Naive thymus-derived CD4-positive, alpha-beta T cell (primary cell): ENCODE results near the gene AK8. TPM values are rescaled to one million over a fixed set of nuclear protein-coding genes. Genes with fewer than 3 reads are reported as not detected.

Experiments used
- ATAC-seq: fragments of 150-1000 bp; cut with Tn5 transposase; 2 replicates; pipeline ENCODE4 v1.10.0; 2021; ENCODE audit warnings: mild to moderate bottlenecking, moderate library complexity
- CTCF ChIA-PET: fragments of 350-600 bp; sonication (Branson Sonifier 250); formaldehyde crosslinking; loops from one replicate; lab custom pipeline; 2021; ENCODE audit warnings: antibody characterized with exemption; lab: Charles Lee
- POLR2A ChIA-PET: fragments of 350-600 bp; sonication (Branson Sonifier 250); formaldehyde crosslinking; loops from one replicate; lab custom pipeline; 2021; ENCODE audit warnings: antibody characterized with exemption, inconsistent platforms; lab: Charles Lee
- DNase-seq, 9 donors: peaks; one replicate each; pipeline versions ENCODE4 v3.0.0 to v3.0.0-alpha.2; 2020 to 2022; ENCODE audit warnings: mixed read lengths in 1 of 9
- H3K27ac ChIP-seq: one replicate; pipeline ENCODE4 v1.7.0; 2013; ENCODE audit warnings: mild to moderate bottlenecking, low read depth, low read length, moderate library complexity
- H3K27me3 ChIP-seq, 2 donors: one replicate each; pipeline ENCODE4 v1.7.0; 2013; ENCODE audit warnings: low read length in 2 of 2, mild to moderate bottlenecking in 2 of 2, moderate library complexity in 2 of 2; ENCODE audit not compliant: control insufficient read depth in 2 of 2, insufficient read depth in 2 of 2
- H3K36me3 ChIP-seq, 3 experiments: 1 replicate in 2 of 3; 2 replicates in 1 of 3; pipeline ENCODE4 v1.7.0; 2013; ENCODE audit warnings: low read length in 3 of 3, mild to moderate bottlenecking in 3 of 3, moderate library complexity in 1 of 3; ENCODE audit not compliant: insufficient read depth in 3 of 3, control insufficient read depth in 2 of 3
- H3K4me1 ChIP-seq, 2 donors: one replicate each; pipeline ENCODE4 v1.7.0; 2013; ENCODE audit warnings: low read length in 2 of 2, mild to moderate bottlenecking in 2 of 2, moderate library complexity in 1 of 2; ENCODE audit not compliant: control insufficient read depth in 2 of 2, insufficient read depth in 2 of 2
- H3K4me3 ChIP-seq: 2 replicates; pipeline ENCODE4 v1.7.0; 2013; ENCODE audit warnings: mild to moderate bottlenecking, low read length
- H3K9me3 ChIP-seq, 3 experiments: 1 replicate in 2 of 3; 2 replicates in 1 of 3; pipeline ENCODE4 v1.7.0; 2013; ENCODE audit warnings: low read length in 3 of 3; ENCODE audit not compliant: control insufficient read depth in 2 of 3
- H3K27ac Mint-ChIP-seq, 9 donors: one replicate each; pipeline ENCODE4 v1.8.0; 2020 to 2022; ENCODE audit warnings: mixed read lengths in 9 of 9, mild to moderate bottlenecking in 8 of 9, moderate library complexity in 5 of 9, inconsistent platforms in 2 of 9
- H3K27me3 Mint-ChIP-seq, 5 donors: one replicate each; pipeline ENCODE4 v1.8.0; 2021 to 2022; ENCODE audit warnings: mixed read lengths in 5 of 5, mild to moderate bottlenecking in 1 of 5
- H3K36me3 Mint-ChIP-seq, 5 donors: one replicate each; pipeline ENCODE4 v1.8.0; 2020 to 2022; ENCODE audit warnings: mixed read lengths in 5 of 5, mild to moderate bottlenecking in 3 of 5, inconsistent platforms in 1 of 5
- H3K4me1 Mint-ChIP-seq, 7 donors: one replicate each; pipeline ENCODE4 v1.8.0; 2020 to 2022; ENCODE audit warnings: mixed read lengths in 7 of 7, mild to moderate bottlenecking in 3 of 7, inconsistent platforms in 1 of 7
- H3K4me3 Mint-ChIP-seq, 10 donors: one replicate each; pipeline ENCODE4 v1.8.0; 2020 to 2022; ENCODE audit warnings: mild to moderate bottlenecking in 10 of 10, mixed read lengths in 10 of 10, moderate library complexity in 6 of 10, inconsistent platforms in 2 of 10
- H3K9me3 Mint-ChIP-seq, 11 donors: one replicate each; pipeline ENCODE4 v1.8.0; 2020 to 2022; ENCODE audit warnings: mixed read lengths in 11 of 11, mild to moderate bottlenecking in 4 of 11, inconsistent platforms in 1 of 11, moderate library complexity in 1 of 11
- intact Hi-C, 2 donors: fragments of 100-400 bp; cut with micrococcal nuclease; formaldehyde crosslinking; loops; one replicate each; pipeline ENCODE4 v1.15.1; 2023
- polyA plus RNA-seq, 2 donors: library from polyadenylated mRNA; unstranded; fragments of 300-500 nt; fragmentation: Illumina TruSeq; gene quantifications; one replicate each; pipeline ENCODE4 v1.2.3, GENCODE V29; 2021
- total RNA-seq, 6 experiments: library from RNA in 5 of 6; stranded (reverse) in 5 of 6; gene quantifications; 1 replicate in 5 of 6; 2 replicates in 1 of 6; pipeline ENCODE4 v1.2.3 and lab custom pipeline; 2021 to 2026

The AK8 gene
- total and polyA plus RNA-seq, 7 experiments from 2014 or later = 0.10 to 0.20 (median 0.12) TPM; not detected in 4

DNA sequence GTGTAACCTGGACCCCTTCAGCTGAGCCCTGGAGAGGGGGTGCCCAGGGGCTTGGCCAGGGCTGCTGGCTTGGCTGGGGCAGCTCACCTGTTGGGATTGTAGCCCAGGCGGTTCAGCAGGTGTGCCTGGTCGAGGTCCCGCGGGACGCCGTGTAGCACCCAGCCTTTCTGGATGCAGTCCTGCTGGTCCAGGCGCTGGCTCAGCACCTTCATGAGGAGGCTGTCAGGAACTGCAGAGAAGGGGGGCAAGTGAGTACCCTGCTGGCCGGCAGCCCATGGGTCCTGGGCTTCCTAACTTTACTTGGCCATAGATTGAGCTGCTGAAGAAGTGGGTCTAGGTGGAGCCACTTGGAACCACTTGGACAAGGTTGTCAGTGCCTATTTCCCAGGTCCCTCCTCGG lies 85.5 kb downstream of the AK8 start:
- no peak for ATAC-seq
- ChIA-PET POLR2A (no interaction called here), CTCF (no interaction called here)
- Mint-ChIP-seq H3K9me3 (peaks cover 0 to 13% (median 4%) of the 10 kb centered on the region in 11 donors), H3K27me3 (peaks cover 13 to 32% (median 21%) of the 10 kb centered on the region in 5 donors), H3K27ac (no peak overlapping the region), H3K4me3 (no peak overlapping the region), H3K36me3 (peaks cover 0 to 8% (median 0%) of the 10 kb centered on the region in 5 donors), H3K4me1 (peaks cover 0 to 4% (median 0%) of the 10 kb centered on the region in 7 donors)
- no peaks in the 10 kb centered on the region for H3K36me3 ChIP-seq
- intact Hi-C loops = no loop called here
- H3K27ac ChIP-seq = no peak overlapping the region
- no peak overlapping the region for H3K4me3 ChIP-seq
- H3K9me3 ChIP-seq = no peaks in the 10 kb centered on the region
- H3K27me3 ChIP-seq = no peaks in the 10 kb centered on the region
- DNase-seq = no peak
- no peaks in the 10 kb centered on the region for H3K4me1 ChIP-seq

DNA sequence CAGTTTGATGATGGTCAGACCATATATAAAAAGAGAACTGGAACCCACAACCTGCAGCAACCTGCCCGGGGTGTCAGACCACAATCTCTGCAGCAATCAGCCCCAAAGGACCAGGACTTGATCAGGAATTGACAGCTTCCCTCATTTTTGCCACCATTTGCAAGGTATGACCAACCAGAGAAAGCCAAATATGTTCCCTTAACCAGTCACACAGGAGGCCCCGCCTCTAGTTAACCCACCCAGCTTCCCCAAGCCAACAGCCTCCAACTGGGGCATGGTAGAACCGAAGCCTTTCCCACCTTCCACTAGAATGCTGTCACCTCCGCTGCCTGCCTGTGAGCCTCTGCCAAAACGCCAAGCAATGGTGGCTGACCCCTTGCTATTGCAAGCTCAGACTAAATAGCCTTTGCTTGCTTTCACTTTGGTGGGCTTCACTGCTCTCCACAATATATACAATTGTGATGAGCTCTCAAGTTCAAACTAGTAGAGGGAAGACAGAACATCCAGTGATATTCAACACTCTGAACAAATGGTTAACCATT lies 86.3 kb downstream of the AK8 start:
- Histone ChIP-seq H3K9me3 (no peaks in the 10 kb centered on the region), H3K27me3 (no peaks in the 10 kb centered on the region), H3K36me3 (no peaks in the 10 kb centered on the region), H3K27ac (no peak overlapping the region), H3K4me1 (no peaks in the 10 kb centered on the region), H3K4me3 (no peak overlapping the region)
- DNase-seq (no peak), ATAC-seq (no peak)
- H3K4me3 Mint-ChIP-seq = no peak overlapping the region
- H3K27me3 Mint-ChIP-seq = peaks cover 13 to 39% (median 18%) of the 10 kb centered on the region in 5 donors
- ChIA-PET CTCF (no interaction called here), POLR2A (interaction anchor here (0.5 kb wide), 1 partner anchor 10 kb away, joined by 3 read pairs; no protein-coding TSS in a partner anchor)
- intact Hi-C loops = no loop called here
- H3K36me3 Mint-ChIP-seq = peaks cover 0 to 8% (median 0%) of the 10 kb centered on the region in 5 donors
- peaks cover 0 to 7% (median 0%) of the 10 kb centered on the region in 7 donors for H3K4me1 Mint-ChIP-seq
- H3K9me3 Mint-ChIP-seq = peaks cover 0 to 16% (median 5%) of the 10 kb centered on the region in 11 donors
- no peak overlapping the region for H3K27ac Mint-ChIP-seq

DNA sequence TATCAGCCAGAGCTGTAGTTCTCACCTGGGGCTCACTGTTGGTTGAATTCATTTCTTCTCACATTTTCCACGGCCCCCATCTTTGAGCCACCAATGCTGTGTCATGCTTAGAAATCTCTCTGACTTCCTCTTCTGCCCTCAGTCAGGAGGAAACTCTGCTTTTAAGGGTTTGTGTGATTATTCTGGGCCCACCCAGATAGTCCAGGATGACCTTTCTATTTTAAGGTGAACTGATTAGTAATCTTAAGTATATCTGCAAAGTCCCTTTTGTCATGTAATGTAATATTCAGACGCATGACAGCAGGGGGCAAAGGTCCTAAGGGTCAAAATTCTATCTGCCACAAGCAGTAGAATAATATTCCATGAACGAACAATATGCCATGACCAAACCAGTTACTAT lies 88.4 kb downstream of the AK8 start:
- peaks cover 0 to 7% (median 0%) of the 10 kb centered on the region in 7 donors for H3K4me1 Mint-ChIP-seq
- no peak overlapping the region for H3K27ac ChIP-seq
- peaks cover 11 to 43% (median 20%) of the 10 kb centered on the region in 5 donors for H3K27me3 Mint-ChIP-seq
- H3K4me3 ChIP-seq = no peak overlapping the region
- no peaks in the 10 kb centered on the region for H3K9me3 ChIP-seq
- H3K36me3 ChIP-seq = no peaks in the 10 kb centered on the region
- H3K4me1 ChIP-seq = no peaks in the 10 kb centered on the region
- ChIA-PET CTCF (no interaction called here), POLR2A (no interaction called here)
- H3K27me3 ChIP-seq = no peaks in the 10 kb centered on the region
- no peak for ATAC-seq
- no peak overlapping the region for H3K4me3 Mint-ChIP-seq
- H3K27ac Mint-ChIP-seq = no peak overlapping the region
- intact Hi-C loops = no loop called here
- peaks cover 0 to 16% (median 5%) of the 10 kb centered on the region in 11 donors for H3K9me3 Mint-ChIP-seq
- no peak for DNase-seq
- peaks cover 0 to 8% (median 0%) of the 10 kb centered on the region in 5 donors for H3K36me3 Mint-ChIP-seq

DNA sequence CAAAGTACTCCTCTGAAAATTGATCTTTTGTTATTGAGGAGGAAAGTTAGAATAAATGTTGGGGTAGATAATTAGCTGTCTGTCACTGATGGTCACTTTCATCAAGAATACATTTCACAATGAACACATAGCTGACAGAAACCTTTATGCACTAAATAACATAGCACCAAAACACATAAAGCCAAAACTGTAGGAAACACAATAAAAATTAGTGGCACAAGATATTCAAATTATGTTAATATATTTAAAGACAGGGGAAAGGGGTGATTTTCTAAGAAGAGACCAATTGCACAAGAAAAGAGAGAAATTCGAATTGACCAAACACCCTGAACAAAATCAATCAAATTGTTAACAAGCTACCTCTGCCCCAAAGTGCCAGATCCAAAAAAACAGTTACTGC lies 89.7 kb downstream of the AK8 start:
- H3K4me3 ChIP-seq = no peak overlapping the region
- no peak for ATAC-seq
- POLR2A ChIA-PET = no interaction called here
- CTCF ChIA-PET = no interaction called here
- no peaks in the 10 kb centered on the region for H3K9me3 ChIP-seq
- intact Hi-C loops = no loop called here
- Mint-ChIP-seq H3K9me3 (peaks cover 0 to 16% (median 5%) of the 10 kb centered on the region in 11 donors), H3K4me3 (no peak overlapping the region), H3K36me3 (peaks cover 0 to 4% (median 0%) of the 10 kb centered on the region in 5 donors), H3K27me3 (peaks cover 16 to 42% (median 22%) of the 10 kb centered on the region in 5 donors), H3K27ac (no peak overlapping the region), H3K4me1 (peaks cover 0 to 10% (median 0%) of the 10 kb centered on the region in 7 donors)
- DNase-seq = no peak
- no peaks in the 10 kb centered on the region for H3K4me1 ChIP-seq
- no peaks in the 10 kb centered on the region for H3K36me3 ChIP-seq
- H3K27me3 ChIP-seq = no peaks in the 10 kb centered on the region
- no peak overlapping the region for H3K27ac ChIP-seq

DNA sequence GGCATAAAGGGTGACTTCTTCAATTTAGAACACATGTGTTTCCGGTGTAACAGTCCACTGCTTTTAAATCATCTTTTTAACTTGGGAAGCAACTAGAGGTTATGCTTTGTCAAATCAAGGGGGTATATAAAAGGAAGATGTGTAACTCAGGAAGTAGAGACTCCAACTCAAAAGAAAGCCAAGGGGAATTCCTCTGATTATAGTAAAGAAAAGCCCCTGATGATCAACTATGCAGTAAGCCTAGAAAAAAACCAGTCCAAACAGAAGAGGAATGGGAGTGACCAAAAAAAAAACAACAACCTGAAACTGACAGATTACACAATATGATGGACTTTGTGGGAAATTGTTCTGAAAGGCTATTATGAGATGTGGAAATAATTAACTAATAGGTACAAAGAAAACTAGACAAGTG lies 90.3 kb downstream of the AK8 start:
- ATAC-seq (no peak), DNase-seq (no peak)
- no peak overlapping the region for H3K4me3 ChIP-seq
- no peaks in the 10 kb centered on the region for H3K9me3 ChIP-seq
- H3K27me3 ChIP-seq = no peaks in the 10 kb centered on the region
- H3K4me1 ChIP-seq = no peaks in the 10 kb centered on the region
- peaks cover 17 to 43% (median 23%) of the 10 kb centered on the region in 5 donors for H3K27me3 Mint-ChIP-seq
- peaks cover 0 to 16% (median 5%) of the 10 kb centered on the region in 11 donors for H3K9me3 Mint-ChIP-seq
- no peak overlapping the region for H3K27ac Mint-ChIP-seq
- H3K4me1 Mint-ChIP-seq = peaks cover 0 to 10% (median 0%) of the 10 kb centered on the region in 7 donors
- H3K36me3 ChIP-seq = no peaks in the 10 kb centered on the region
- POLR2A ChIA-PET = no interaction called here
- intact Hi-C loops = no loop called here
- H3K4me3 Mint-ChIP-seq = no peak overlapping the region
- no peak overlapping the region for H3K27ac ChIP-seq
- CTCF ChIA-PET = no interaction called here
- peaks cover 0 to 4% (median 0%) of the 10 kb centered on the region in 5 donors for H3K36me3 Mint-ChIP-seq

GRCh38 chr9:132784286-132784830 lies 93.7 kb downstream of the AK8 start:
- Mint-ChIP-seq H3K4me3 (no peak overlapping the region), H3K27ac (no peak overlapping the region), H3K27me3 (peaks cover 27 to 65% (median 40%) of the 10 kb centered on the region in 5 donors), H3K36me3 (peaks cover 0 to 4% (median 0%) of the 10 kb centered on the region in 5 donors), H3K4me1 (peaks cover 0 to 25% (median 5%) of the 10 kb centered on the region in 7 donors), H3K9me3 (peaks cover 0 to 16% (median 5%) of the 10 kb centered on the region in 11 donors)
- intact Hi-C loops = no loop called here
- ChIA-PET CTCF (interaction anchor here (0.6 kb wide), 1 partner anchor 12 kb away, joined by 4 read pairs; no protein-coding TSS in a partner anchor), POLR2A (no interaction called here)
- H3K27ac ChIP-seq = no peak overlapping the region
- H3K4me3 ChIP-seq = no peak overlapping the region
- peaks cover 0 to 4% of the 10 kb centered on the region in 2 donors for H3K27me3 ChIP-seq
- no peaks in the 10 kb centered on the region for H3K36me3 ChIP-seq
- no peak for DNase-seq
- no peak for ATAC-seq
- H3K9me3 ChIP-seq = no peaks in the 10 kb centered on the region
- no peaks in the 10 kb centered on the region for H3K4me1 ChIP-seq
